Thyroid gland (tissue), 4 donors: ENCODE data around the gene SORL1. TPM values are rescaled to one million over a fixed set of nuclear protein-coding genes. Genes with fewer than 3 reads are reported as not detected.
A peak's percentile ranks its signal among the peaks of the same experiment; 100 is the strongest.

ENCODE experiments used
- DNase-seq, 2 donors: peaks; one replicate each; pipeline ENCODE4 v3.0.0-alpha.2; 2019
- H3K27ac ChIP-seq, 3 donors: fragments of 200-600 bp; sonication (generic); 1 replicate in 2 of 3; 2 replicates in 1 of 3; pipeline ENCODE4 v1.5.1; 2016 to 2019; ENCODE audit warnings: mild to moderate bottlenecking in 1 of 3, moderate library complexity in 1 of 3
- H3K27me3 ChIP-seq: fragments of 200-600 bp; sonication (generic); one replicate; pipeline ENCODE4 v1.5.1; 2019
- H3K36me3 ChIP-seq, 2 donors: fragments of 200-600 bp; sonication (generic); one replicate each; pipeline ENCODE4 v1.5.1; 2016 to 2019
- H3K4me1 ChIP-seq, 2 donors: fragments of 200-600 bp; sonication (generic); one replicate each; pipeline ENCODE4 v1.5.1; 2017 to 2019
- H3K4me3 ChIP-seq, 3 donors: fragments of 200-600 bp; sonication (generic); replicated peaks in 1 of 3; 1 replicate in 2 of 3; 2 replicates in 1 of 3; pipeline ENCODE4 v1.5.1; 2016; ENCODE audit warnings: mild to moderate bottlenecking in 1 of 3
- H3K9me3 ChIP-seq: fragments of 200-600 bp; sonication (generic); one replicate; pipeline ENCODE4 v1.5.1; 2017
- CTCF ChIP-seq, 6 experiments: fragments of 200-600 bp in 3 of 6; fragments of 450-650 bp in 3 of 6; sonication (generic) in 3 of 6; IDR thresholded peaks; one replicate each; pipeline ENCODE4 v1.5.1; 2016 to 2019; ENCODE audit warnings: antibody characterized with exemption in 6 of 6, mild to moderate bottlenecking in 2 of 6, inconsistent platforms in 1 of 6, moderate library complexity in 1 of 6
- POLR2A ChIP-seq, 2 donors: fragments of 450-650 bp; IDR thresholded peaks; one replicate each; pipeline ENCODE4 v1.6.1; 2017; ENCODE audit warnings: antibody characterized with exemption in 2 of 2, mild to moderate bottlenecking in 2 of 2, moderate library complexity in 1 of 2
- WGBS, 2 donors: methylation state at CpG; one replicate each; pipeline ENCODE4 v1.1.5; 2017; 5-methylcytosine and 5-hydroxymethylcytosine counted together
- intact Hi-C: fragments of 100-400 bp; cut with DNase I; formaldehyde crosslinking; loops from one replicate; pipeline ENCODE4 v1.15.1; 2023
- total RNA-seq, 4 donors: library from RNA; depleted of rRNA; stranded (reverse); fragments of >200 nt; gene quantifications; one replicate each; pipeline ENCODE4 v1.2.3, GENCODE V29; 2016

The SORL1 gene
- total RNA-seq, 4 donors from 2014 or later, result 19.6 to 73.8 (median 53.6) TPM

DNA sequence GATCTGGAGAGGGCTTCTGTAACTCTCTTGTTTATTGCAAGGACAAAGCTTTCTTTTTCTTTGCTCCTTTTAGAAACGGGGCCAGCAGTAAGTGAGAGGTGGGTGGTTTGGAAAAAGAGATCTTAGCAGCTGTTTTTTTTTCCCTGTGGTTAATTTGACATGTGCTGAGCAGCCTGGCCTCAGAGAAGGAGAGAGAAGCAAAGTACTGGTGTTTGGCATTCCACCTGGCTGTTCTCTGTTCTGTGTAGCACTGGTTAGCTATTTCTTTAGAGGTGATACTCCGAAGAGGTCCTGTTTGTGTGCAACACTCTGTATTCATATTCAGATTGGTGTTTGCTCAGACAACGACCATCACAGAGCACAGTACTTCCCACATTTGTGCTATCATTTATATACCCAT lies 81.5 kb downstream of the SORL1 start:
- WGBS, 2 donors, result 61 to 74% methylated on average over 3 of the region's 3 CpGs
- TF ChIP-seq POLR2A (IDR thresholded peaks at IDR 0.05) (no peak), CTCF (IDR thresholded peaks at IDR 0.05) (no peak)
- Histone ChIP-seq H3K27me3 (no peaks in the 10 kb centered on the region), H3K4me3 (no peak overlapping the region), H3K9me3 (no peaks in the 10 kb centered on the region), H3K27ac (no peak overlapping the region), H3K4me1 (no peaks in the 10 kb centered on the region), H3K36me3 (no peaks in the 10 kb centered on the region)
- no peak for DNase-seq
- intact Hi-C loops, result no loop called here

DNA sequence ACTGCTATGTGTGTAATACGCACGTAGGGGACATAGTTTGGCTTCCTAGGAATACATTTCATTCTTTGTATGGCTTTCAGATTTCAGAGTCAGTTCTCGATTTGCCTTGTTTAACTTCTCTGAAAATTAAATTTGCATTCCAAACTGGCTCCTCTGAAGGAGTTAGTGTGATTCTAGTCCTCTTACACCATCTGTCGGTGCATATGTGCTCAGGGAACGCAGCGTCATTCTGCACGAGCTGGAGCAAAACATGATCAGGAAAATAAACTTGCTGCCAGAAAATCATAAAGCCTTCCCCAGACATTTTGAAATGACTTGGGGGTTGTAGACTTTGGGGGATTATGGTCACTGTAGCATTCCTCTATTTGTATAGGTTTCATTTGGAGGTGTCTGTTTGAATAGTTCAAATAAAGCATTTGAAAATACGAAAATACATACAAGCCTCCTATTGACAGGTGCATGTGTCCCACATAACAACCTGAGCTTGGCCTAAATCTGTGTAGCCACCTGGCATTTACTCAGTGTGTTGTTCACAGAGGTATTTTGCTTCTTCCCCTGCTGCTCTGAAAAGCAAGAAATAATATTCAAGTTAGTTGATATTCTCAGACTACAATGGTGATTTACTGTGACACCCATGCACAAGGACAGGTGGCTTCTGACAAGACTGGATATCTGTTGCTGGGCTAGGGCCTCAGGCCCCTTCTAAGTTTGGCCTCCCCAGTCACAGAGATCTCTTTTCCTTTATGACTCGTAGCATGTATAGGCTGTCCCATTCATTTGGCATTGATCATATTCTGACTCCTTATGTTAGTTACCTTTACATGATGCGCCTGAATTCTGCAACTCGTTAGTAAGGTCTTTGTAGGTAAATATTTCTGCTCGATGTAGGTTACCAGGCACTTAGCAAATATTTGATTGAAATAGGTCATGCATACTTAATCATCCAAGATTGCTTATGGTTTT lies 82.3 kb downstream of the SORL1 start:
- no peaks in the 10 kb centered on the region for H3K4me1 ChIP-seq
- no peaks in the 10 kb centered on the region for H3K9me3 ChIP-seq
- no peaks in the 10 kb centered on the region for H3K36me3 ChIP-seq
- intact Hi-C loops, result no loop called here
- TF ChIP-seq CTCF (IDR thresholded peaks at IDR 0.05) (peak in 2 of 6 experiments; percentile 24 to 25), POLR2A (IDR thresholded peaks at IDR 0.05) (no peak)
- H3K27ac ChIP-seq, result no peak overlapping the region
- no peaks in the 10 kb centered on the region for H3K27me3 ChIP-seq
- no peak overlapping the region for H3K4me3 ChIP-seq
- 85% methylated on average over 12 of the region's 12 CpGs for WGBS, 2 donors
- DNase-seq, result peak in 1 of 2 donors; percentile 18

DNA sequence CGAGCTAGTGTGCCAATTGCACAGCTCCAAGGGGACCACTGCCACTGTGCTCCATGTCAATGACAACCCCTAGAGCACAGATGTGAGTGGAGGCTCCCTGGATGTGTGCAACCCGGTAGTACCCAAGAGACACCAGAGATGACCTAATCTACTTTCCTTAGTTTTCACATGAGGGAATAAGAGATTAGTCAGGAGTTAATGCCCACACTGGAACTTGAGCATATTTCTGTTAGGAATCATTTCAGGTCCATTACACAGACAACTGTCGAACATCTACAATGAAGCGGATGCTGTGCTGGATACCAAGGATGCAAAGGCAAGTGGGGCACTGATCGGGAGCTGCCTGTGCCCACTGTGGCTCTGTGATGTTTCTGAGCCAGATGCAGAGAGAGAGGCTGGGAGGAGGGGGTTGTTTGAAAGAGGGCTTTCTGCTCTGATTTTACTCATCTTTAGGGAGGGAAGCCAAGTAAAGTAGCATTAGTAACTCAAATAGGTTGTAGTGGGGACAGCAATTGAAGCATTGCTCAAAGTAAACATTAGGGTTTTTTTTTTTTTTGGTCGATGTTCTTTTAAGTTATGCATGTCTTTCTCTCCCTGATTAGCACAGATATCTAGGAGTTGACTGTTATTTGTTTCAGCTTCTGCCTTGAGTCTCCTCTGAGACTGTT lies 83.1 kb downstream of the SORL1 start:
- Histone ChIP-seq H3K4me1 (no peaks in the 10 kb centered on the region), H3K9me3 (no peaks in the 10 kb centered on the region), H3K27me3 (no peaks in the 10 kb centered on the region), H3K4me3 (no peak overlapping the region), H3K36me3 (no peaks in the 10 kb centered on the region), H3K27ac (no peak overlapping the region)
- TF ChIP-seq CTCF (IDR thresholded peaks at IDR 0.05) (no peak), POLR2A (IDR thresholded peaks at IDR 0.05) (no peak)
- 67 to 80% methylated on average over 5 to 6 of the region's 6 CpGs for WGBS, 2 donors
- intact Hi-C loops, result no loop called here
- DNase-seq, result no peak

GRCh38 chr11:121536126-121536525 lies 84.0 kb downstream of the SORL1 start:
- WGBS, 2 donors, result 93 to 96% methylated on average over 6 of the region's 6 CpGs
- H3K27me3 ChIP-seq, result no peaks in the 10 kb centered on the region

More at GRCh38 chr11:121536126-121536525, 84.0 kb downstream of the SORL1 start:
- no peak for DNase-seq
- H3K27ac ChIP-seq, result no peak overlapping the region
- TF ChIP-seq CTCF (IDR thresholded peaks at IDR 0.05) (no peak), POLR2A (IDR thresholded peaks at IDR 0.05) (no peak)
- no peak overlapping the region for H3K4me3 ChIP-seq
- H3K9me3 ChIP-seq, result no peaks in the 10 kb centered on the region
- intact Hi-C loops, result no loop called here
- no peaks in the 10 kb centered on the region for H3K36me3 ChIP-seq
- no peaks in the 10 kb centered on the region for H3K4me1 ChIP-seq
